ENCODE results near the gene ETS2.

- TF ChIP-seq CTCF (conservative IDR thresholded peaks at IDR 0.05; ENCODE audit: low read depth, low read length) (no peak), POLR2A (IDR thresholded peaks at IDR 0.05; ENCODE audit: low read depth, low read length) (no peak), NFE2L2 (IDR thresholded peaks at IDR 0.05; ENCODE audit: low read depth, low read length) (no peak), MXI1 (IDR thresholded peaks at IDR 0.05; ENCODE audit: borderline replicate concordance, low read depth, low read length) (no peak), RAD21 (IDR thresholded peaks at IDR 0.05; ENCODE audit: low read length) (no peak), FOS (IDR thresholded peaks at IDR 0.05; ENCODE audit: low read depth, low read length) (no peak), RCOR1 (IDR thresholded peaks at IDR 0.05; ENCODE audit: insufficient replicate concordance, low read length) (no peak), BHLHE40 (IDR thresholded peaks at IDR 0.05; ENCODE audit: low read depth, low read length) (no peak), CEBPB (IDR thresholded peaks at IDR 0.05; ENCODE audit: low read depth, low read length) (no peak), RFX5 (IDR thresholded peaks at IDR 0.05; ENCODE audit: low read depth, low read length) (no peak), CHD1 (IDR thresholded peaks at IDR 0.05; ENCODE audit: low read depth, low read length) (no peak), MAZ (IDR thresholded peaks at IDR 0.05; ENCODE audit: borderline replicate concordance, low read depth, low read length) (no peak)
Measured at GRCh38 chr21:38810826-38811164, 5.1 kb downstream of the ETS2 start.

Data from IMR-90 (cell line).